Measurements from ENCODE around the gene PRTG.
A peak's percentile ranks its signal among the peaks of the same experiment; 100 is the strongest.
"Not testable (repeated sequence)": the region's sequence is repeated elsewhere in the genome, so short reads cannot be mapped to it uniquely, and the experiment has no call there.

The PRTG gene

DNA sequence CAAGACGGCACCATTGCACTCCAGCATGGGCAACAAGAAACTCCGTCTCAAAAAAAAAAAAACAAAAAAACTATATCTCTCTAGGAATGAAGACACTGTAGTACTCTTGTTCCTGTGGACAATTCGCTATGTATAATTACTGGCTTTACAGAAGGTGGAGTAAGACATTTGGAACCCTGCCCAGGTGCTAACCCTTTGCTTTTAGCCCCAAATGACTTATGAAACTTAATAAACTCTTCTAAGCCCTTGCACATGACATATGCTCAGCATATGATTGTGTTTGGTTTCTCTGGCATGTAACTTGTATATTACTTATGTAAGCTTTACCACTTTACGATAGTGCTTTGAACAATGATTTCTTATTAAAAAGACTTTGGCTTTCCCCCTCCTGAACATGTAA, 27.3 kb upstream of the PRTG start:
- H3K4me3 ChIP-seq (ENCODE audit: control insufficient read depth, low read depth, low read length): no peak overlapping the region
- TF ChIP-seq, protein P1, sequence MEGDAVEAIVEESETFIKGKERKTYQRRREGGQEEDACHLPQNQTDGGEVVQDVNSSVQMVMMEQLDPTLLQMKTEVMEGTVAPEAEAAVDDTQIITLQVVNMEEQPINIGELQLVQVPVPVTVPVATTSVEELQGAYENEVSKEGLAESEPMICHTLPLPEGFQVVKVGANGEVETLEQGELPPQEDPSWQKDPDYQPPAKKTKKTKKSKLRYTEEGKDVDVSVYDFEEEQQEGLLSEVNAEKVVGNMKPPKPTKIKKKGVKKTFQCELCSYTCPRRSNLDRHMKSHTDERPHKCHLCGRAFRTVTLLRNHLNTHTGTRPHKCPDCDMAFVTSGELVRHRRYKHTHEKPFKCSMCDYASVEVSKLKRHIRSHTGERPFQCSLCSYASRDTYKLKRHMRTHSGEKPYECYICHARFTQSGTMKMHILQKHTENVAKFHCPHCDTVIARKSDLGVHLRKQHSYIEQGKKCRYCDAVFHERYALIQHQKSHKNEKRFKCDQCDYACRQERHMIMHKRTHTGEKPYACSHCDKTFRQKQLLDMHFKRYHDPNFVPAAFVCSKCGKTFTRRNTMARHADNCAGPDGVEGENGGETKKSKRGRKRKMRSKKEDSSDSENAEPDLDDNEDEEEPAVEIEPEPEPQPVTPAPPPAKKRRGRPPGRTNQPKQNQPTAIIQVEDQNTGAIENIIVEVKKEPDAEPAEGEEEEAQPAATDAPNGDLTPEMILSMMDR (IDR thresholded peaks at IDR 0.05; ENCODE audit: control insufficient read depth, insufficient read depth, low read depth, low read length, missing control alignments): no peak
- DNase-seq (ENCODE audit: low read depth): peak; percentile 5

DNA sequence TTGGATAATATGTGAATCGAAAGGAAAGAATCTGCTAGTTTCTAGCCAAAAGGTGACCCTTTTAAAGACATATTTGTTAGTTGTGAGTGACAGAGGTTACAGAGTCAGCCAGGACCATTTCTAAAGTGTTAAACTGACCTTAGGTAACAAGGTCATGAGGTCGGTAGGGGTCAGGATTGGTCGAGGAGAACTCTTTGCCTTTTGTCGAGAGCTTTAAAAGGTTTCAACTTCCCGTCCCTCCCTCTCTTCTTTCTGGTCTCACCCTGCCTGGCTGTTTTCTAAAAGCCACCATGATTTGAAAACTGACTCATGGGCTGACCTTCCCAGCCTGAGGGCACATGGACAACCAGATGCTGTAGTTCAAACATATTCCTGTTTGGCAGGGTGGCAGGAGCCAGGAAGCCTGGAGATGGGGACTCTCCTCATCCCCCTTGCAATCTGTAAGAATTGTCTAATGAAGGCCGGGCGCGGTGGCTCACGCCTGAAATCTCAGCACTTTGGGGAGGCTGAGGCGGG, 25.8 kb upstream of the PRTG start:
- TF ChIP-seq, protein P1 (IDR thresholded peaks at IDR 0.05; ENCODE audit: control insufficient read depth, insufficient read depth, low read depth, low read length, missing control alignments): no peak
- no peak overlapping the region for H3K4me3 ChIP-seq (ENCODE audit: control insufficient read depth, low read depth, low read length)
- no peak for DNase-seq (ENCODE audit: low read depth)

DNA sequence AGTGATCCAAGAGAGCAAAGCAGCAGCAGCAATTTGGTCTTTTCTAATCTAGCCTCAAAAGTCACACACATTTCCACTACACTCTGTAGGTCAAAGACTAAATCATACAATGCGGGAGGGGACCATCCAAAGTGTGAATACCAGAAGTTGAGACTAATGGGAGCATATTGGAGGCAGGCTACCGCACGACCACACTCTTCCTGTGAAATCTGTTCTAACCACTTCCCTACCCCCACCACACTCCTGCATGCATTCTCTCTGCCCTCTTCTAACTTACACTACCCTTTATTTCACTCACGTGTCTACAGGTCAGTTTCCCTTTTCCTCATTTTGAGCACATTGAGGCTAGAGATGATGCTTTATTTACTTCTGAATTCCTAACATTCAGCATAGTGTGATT, 23.7 kb upstream of the PRTG start:
- DNase-seq (ENCODE audit: low read depth): no peak
- TF ChIP-seq, protein P1 (IDR thresholded peaks at IDR 0.05; ENCODE audit: control insufficient read depth, insufficient read depth, low read depth, low read length, missing control alignments): no peak
- no peak overlapping the region for H3K4me3 ChIP-seq (ENCODE audit: control insufficient read depth, low read depth, low read length)

DNA sequence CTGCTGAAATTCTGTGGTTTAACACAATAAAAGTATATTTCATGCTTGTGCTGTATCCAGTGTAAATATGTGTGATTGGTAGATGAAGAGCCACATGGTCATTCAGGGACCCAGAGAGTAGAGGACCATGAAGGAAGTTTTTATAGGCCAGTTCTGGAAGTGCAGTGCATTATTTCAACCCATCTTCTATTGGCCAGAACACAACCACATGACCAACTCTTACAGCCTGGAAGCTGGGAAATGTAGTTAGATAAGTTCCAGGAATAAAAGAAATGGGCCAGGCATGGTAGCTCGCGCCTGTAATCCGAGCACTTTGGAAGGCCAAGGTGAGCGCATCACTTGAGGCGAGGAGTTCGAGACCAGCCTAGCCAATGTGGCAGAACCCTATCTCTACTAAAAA, 21.4 kb upstream of the PRTG start:
- H3K4me3 ChIP-seq (ENCODE audit: control insufficient read depth, low read depth, low read length): no peak overlapping the region
- no peak for DNase-seq (ENCODE audit: low read depth)
- TF ChIP-seq, protein P1 (IDR thresholded peaks at IDR 0.05; ENCODE audit: control insufficient read depth, insufficient read depth, low read depth, low read length, missing control alignments): no peak

DNA sequence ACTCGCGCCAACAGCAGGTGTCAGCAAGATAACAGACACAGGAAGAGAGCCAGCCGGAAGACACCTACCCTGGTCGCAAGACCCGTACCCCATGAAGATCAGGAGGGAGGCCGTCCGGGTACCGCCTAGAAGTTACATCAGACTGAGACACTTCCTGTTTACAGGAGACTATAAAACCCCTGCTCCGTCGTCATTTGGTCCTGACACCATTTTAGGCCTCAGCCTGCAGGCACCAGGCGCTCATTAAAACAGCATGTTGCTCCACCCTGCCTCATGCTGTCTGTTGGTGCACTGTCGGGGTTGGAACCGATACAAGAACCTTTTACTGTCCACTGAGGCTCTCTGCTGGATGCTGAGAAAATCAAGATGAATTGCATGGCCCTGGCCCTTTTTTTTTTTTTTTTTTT, 15.6 kb upstream of the PRTG start:
- H3K4me3 ChIP-seq (ENCODE audit: control insufficient read depth, low read depth, low read length): no peak overlapping the region
- TF ChIP-seq, protein P1 (IDR thresholded peaks at IDR 0.05; ENCODE audit: control insufficient read depth, insufficient read depth, low read depth, low read length, missing control alignments): no peak
- no peak for DNase-seq (ENCODE audit: low read depth)

DNA sequence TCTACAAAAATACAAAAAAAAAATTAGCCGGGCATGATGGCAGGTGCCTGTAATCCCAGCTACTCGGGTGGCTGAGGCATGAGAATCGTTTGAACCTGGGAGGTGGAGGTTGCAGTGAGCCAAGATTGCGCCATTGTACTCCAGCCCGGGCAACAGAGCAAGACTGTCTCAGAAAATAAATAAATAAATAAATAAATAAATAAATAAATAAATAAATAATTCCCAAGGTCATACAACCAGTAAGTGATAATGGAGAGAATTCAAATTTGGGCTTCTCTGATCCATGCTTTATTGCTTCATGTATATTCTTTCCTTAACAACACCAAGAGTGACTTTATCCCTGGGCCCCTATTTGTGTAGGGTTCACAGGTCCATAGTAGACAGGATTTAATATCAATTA, 10.5 kb upstream of the PRTG start:
- not testable (repeated sequence) for H3K4me3 ChIP-seq (ENCODE audit: control insufficient read depth, low read depth, low read length); DNase-seq (ENCODE audit: low read depth)

DNA sequence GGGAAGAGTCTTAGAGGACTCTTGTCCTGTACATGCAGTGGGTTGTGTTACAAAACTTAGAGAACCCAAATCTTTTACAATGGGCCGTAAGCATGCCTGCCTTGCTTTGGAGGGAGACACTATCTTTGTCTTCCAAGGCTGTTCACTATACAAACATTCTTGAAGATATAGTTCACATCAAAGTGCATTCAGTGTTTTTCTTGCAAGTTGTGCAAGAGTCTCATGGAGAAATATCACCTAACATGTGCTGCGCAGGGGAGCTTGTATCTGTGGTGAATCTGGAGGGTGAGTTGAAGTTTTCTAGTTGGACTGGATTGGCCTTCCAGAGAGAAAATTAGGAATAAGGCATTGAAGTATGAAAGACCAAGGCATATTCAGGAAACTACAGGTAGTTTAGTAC, 7.8 kb upstream of the PRTG start:
- H3K4me3 ChIP-seq (ENCODE audit: control insufficient read depth, low read depth, low read length): no peak overlapping the region
- TF ChIP-seq, protein P1 (IDR thresholded peaks at IDR 0.05; ENCODE audit: control insufficient read depth, insufficient read depth, low read depth, low read length, missing control alignments): no peak
- no peak for DNase-seq (ENCODE audit: low read depth)

All from AG09309 (cell line).